Epithelial cell of proximal tubule (primary cell): ENCODE data around the gene GPC5. TPM values are rescaled to one million over a fixed set of nuclear protein-coding genes. Genes with fewer than 3 reads are reported as not detected.
A peak's percentile ranks its signal among the peaks of the same experiment; 100 is the strongest.

Source experiments
- DNase-seq: peaks from one replicate; pipeline ENCODE4 v3.0.0-alpha.2; 2011; ENCODE audit warnings: low read depth
- H3K4me3 ChIP-seq: 2 replicates; pipeline ENCODE4 v1.5.1; 2011; ENCODE audit warnings: low read depth, mild to moderate bottlenecking, low read length
- CTCF ChIP-seq: conservative IDR thresholded peaks from 2 replicates; pipeline ENCODE4 v1.5.1; 2012; ENCODE audit warnings: low read depth, mild to moderate bottlenecking, low read length
- total RNA-seq: library from RNA; depleted of rRNA; stranded (reverse); fragments of >200 nt; gene quantifications from 2 replicates; pipeline ENCODE4 v1.2.3, GENCODE V29; 2015

GPC5 gene
- total RNA-seq, 1 donor from 2014 or later: not detected

GRCh38 chr13:91567485-91568207 is 169.2 kb downstream of the GPC5 start:
- H3K4me3 ChIP-seq: no peak overlapping the region
- no peak for TF ChIP-seq CTCF
- no peak for DNase-seq

- DNase-seq: no peak
- no peak overlapping the region for H3K4me3 ChIP-seq
- TF ChIP-seq CTCF: no peak
Measured at GRCh38 chr13:91571681-91572080, 173.3 kb downstream of the GPC5 start.

GRCh38 chr13:91572439-91572838 is 174.0 kb downstream of the GPC5 start:
- no peak overlapping the region for H3K4me3 ChIP-seq
- TF ChIP-seq CTCF: no peak
- no peak for DNase-seq

GRCh38 chr13:91572944-91573598 is 174.7 kb downstream of the GPC5 start:
- H3K4me3 ChIP-seq: no peak overlapping the region
- DNase-seq: no peak

GRCh38 chr13:91574766-91575165 is 176.3 kb downstream of the GPC5 start:
- DNase-seq: no peak
- H3K4me3 ChIP-seq: no peak overlapping the region
- no peak for TF ChIP-seq CTCF

More at GRCh38 chr13:91572944-91573598, 174.7 kb downstream of the GPC5 start:
- no peak for TF ChIP-seq CTCF

GRCh38 chr13:91576590-91576989 is 178.2 kb downstream of the GPC5 start:
- DNase-seq: no peak
- peak; percentile 40 for TF ChIP-seq CTCF

More at GRCh38 chr13:91576590-91576989, 178.2 kb downstream of the GPC5 start:
- H3K4me3 ChIP-seq: no peak overlapping the region
